A549 (cell line): ENCODE results near the gene FUT6.

Source experiments
- CEBPB ChIP-seq, 2 experiments: fragments of >200 bp in 1 of 2; sonication (Bioruptor Twin) in 1 of 2; formaldehyde crosslinking in 1 of 2; IDR thresholded peaks; 2 replicates each; pipeline ENCODE4 v1.6.1; 2012 to 2016
- CTCF ChIP-seq: fragments of >200 bp; sonication (Bioruptor Twin); formaldehyde crosslinking; IDR thresholded peaks from 3 replicates; pipeline ENCODE4 v1.5.1; 2016
- EP300 ChIP-seq, 2 experiments: fragments of >200 bp; sonication (Bioruptor Twin); formaldehyde crosslinking; IDR thresholded peaks; 2 replicates in 1 of 2; 3 replicates in 1 of 2; pipeline ENCODE4 v1.6.1; 2016 to 2017
- HDAC2 ChIP-seq: fragments of 200-600 bp; sonication (generic); IDR thresholded peaks from 2 replicates; pipeline ENCODE4 v1.6.1; 2016
- MYC ChIP-seq: IDR thresholded peaks from 2 replicates; pipeline ENCODE4 v1.6.1; 2012; ENCODE audit warnings: mild to moderate bottlenecking, inconsistent platforms, low read length, improper control_type of control experiment, borderline replicate concordance
- NFE2L2 ChIP-seq: fragments of 150-350 bp; conservative IDR thresholded peaks from 2 replicates; pipeline ENCODE4 v1.6.1; 2014; ENCODE audit warnings: low read length
- POLR2A ChIP-seq: IDR thresholded peaks from 2 replicates; pipeline ENCODE4 v1.6.1; 2012; ENCODE audit warnings: mild to moderate bottlenecking, low read length
- RAD21 ChIP-seq, 2 experiments: fragments of >200 bp in 1 of 2; sonication (Bioruptor Twin) in 1 of 2; formaldehyde crosslinking in 1 of 2; IDR thresholded peaks in 1 of 2; conservative IDR thresholded peaks in 1 of 2; 2 replicates in 1 of 2; 3 replicates in 1 of 2; pipeline ENCODE4 v1.6.1; 2012 to 2018; ENCODE audit warnings: inconsistent platforms in 1 of 2
- RCOR1 ChIP-seq: fragments of 150-350 bp; IDR thresholded peaks from 2 replicates; pipeline ENCODE4 v1.6.1; 2014; ENCODE audit warnings: antibody characterized with exemption, low read length, low read depth
- REST ChIP-seq: fragments of 200-600 bp; sonication (generic); IDR thresholded peaks from 2 replicates; pipeline ENCODE4 v1.6.1; 2016; ENCODE audit warnings: antibody characterized with exemption, mild to moderate bottlenecking, moderate library complexity
- RFX5 ChIP-seq: fragments of 450-650 bp; IDR thresholded peaks from 2 replicates; pipeline ENCODE4 v1.7.1; 2014; ENCODE audit warnings: antibody characterized with exemption, mild to moderate bottlenecking, moderate library complexity
- USF2 ChIP-seq: fragments of 450-650 bp; IDR thresholded peaks from 2 replicates; pipeline ENCODE4 v1.6.1; 2014; ENCODE audit warnings: antibody characterized with exemption

GRCh38 chr19:5809469-5809868 is 30.0 kb downstream of the FUT6 start:
- TF ChIP-seq EP300 (IDR thresholded peaks at IDR 0.05) (no peak), CEBPB (IDR thresholded peaks at IDR 0.05) (no peak), RCOR1 (no peak), HDAC2 (no peak), RFX5 (no peak), CTCF (no peak), MYC (no peak), REST (no peak), RAD21 (conservative IDR thresholded peaks at IDR 0.05 in 1 of 2, IDR thresholded peaks at IDR 0.05 in 1 of 2) (no peak), NFE2L2 (no peak), POLR2A (no peak), USF2 (no peak)
